GM12875 (cell line): ENCODE results near the gene CTSV.
"Not testable (repeated sequence)": the region's sequence is repeated elsewhere in the genome, so short reads cannot be mapped to it uniquely, and the experiment has no call there.

Experiments
- H3K4me3 ChIP-seq: one replicate; pipeline ENCODE4 v1.5.1; 2011; ENCODE audit warnings: low read depth, low read length, control low read depth
- CTCF ChIP-seq: IDR thresholded peaks from 2 replicates; pipeline ENCODE4 v1.5.1; 2011; ENCODE audit warnings: low read depth, mild to moderate bottlenecking, control low read depth, inconsistent platforms, low read length, moderate library complexity, borderline replicate concordance; ENCODE audit not compliant: insufficient read depth

Gene CTSV

DNA sequence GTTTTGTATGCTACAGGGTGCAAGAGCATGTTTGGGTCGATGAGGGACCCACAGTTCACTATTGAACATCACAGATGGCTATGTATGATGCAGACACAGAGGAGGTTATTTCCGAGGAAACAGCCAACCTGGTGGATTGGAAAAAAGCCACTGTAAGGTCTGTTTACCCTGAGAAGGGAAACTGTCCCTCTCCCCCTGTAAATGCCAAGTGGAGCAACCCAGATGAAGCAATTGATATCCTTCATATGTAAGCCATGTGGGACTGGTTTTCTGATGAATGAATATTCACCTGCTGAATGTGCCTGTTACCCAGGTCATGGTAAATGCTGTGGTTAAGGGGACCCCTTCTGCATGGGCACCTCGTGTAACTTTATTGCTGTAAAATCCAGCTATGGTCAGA lies 14.8 kb upstream of the CTSV start:
- no peak for TF ChIP-seq CTCF
- no peak overlapping the region for H3K4me3 ChIP-seq

DNA sequence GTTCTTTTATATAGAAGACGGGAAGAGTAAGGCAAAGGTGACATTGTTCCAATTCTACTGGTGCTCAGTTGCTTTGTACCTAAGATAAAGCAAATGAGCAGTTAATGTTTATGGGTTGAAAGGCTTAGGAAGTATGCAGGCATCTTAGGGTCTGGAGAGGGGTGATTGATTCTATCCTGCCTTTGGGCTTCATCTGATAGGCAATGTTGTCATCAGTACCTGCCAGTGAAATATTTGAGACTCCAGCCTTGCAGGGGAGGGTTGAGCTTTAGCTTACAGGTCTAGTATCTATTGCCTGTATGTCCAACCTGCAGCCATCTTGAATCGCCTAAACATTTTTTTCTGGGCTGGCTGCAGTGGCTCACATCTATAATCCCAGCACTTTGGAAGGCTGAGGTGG lies 13.8 kb upstream of the CTSV start:
- no peak overlapping the region for H3K4me3 ChIP-seq
- TF ChIP-seq CTCF, result no peak

- TF ChIP-seq CTCF, result no peak
- H3K4me3 ChIP-seq, result no peak overlapping the region
These were observed 7.3 kb upstream of the CTSV start for GRCh38 chr9:97046228-97046627.

GRCh38 chr9:97045300-97045699 lies 6.4 kb upstream of the CTSV start:
- no peak overlapping the region for H3K4me3 ChIP-seq
- TF ChIP-seq CTCF, result no peak

GRCh38 chr9:97041898-97042297 lies 3.0 kb upstream of the CTSV start:
- H3K4me3 ChIP-seq, result no peak overlapping the region
- no peak for TF ChIP-seq CTCF

GRCh38 chr9:97039514-97039860 lies 545 bp upstream of the CTSV start:
- TF ChIP-seq CTCF, result no peak
- H3K4me3 ChIP-seq, result no peak overlapping the region

- H3K4me3 ChIP-seq, result not testable (repeated sequence)
These were observed 15.4 kb downstream of the CTSV start for GRCh38 chr9:97023505-97023904.

- peak overlapping the region; percentile 68 for H3K4me3 ChIP-seq
These were observed 25.5 kb downstream of the CTSV start for GRCh38 chr9:97013151-97014132.

- peak overlapping the region; percentile 68 for H3K4me3 ChIP-seq
These were observed 26.3 kb downstream of the CTSV start for GRCh38 chr9:97012617-97013016.

- not testable (repeated sequence) for H3K4me3 ChIP-seq
These were observed 36.7 kb downstream of the CTSV start for GRCh38 chr9:97002195-97002594.

DNA sequence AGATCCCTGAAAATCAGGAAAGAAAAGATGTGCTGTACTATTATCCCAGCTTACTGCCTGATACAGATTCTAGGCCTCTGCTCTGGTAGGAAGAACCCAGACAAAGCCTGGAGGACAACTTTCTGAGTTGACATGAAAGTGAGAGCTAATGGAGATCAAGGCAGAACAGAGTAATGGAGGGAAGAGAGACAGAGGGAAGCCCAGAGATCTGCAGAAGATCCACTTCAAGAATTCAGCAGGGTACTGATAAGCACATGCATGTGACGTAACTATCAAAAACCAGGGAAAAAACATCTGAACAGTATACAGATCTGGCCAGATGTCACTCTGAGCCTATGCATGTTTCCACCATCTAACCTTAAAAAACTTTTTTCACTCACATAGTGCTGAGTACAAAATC lies 37.6 kb downstream of the CTSV start:
- not testable (repeated sequence) for H3K4me3 ChIP-seq

DNA sequence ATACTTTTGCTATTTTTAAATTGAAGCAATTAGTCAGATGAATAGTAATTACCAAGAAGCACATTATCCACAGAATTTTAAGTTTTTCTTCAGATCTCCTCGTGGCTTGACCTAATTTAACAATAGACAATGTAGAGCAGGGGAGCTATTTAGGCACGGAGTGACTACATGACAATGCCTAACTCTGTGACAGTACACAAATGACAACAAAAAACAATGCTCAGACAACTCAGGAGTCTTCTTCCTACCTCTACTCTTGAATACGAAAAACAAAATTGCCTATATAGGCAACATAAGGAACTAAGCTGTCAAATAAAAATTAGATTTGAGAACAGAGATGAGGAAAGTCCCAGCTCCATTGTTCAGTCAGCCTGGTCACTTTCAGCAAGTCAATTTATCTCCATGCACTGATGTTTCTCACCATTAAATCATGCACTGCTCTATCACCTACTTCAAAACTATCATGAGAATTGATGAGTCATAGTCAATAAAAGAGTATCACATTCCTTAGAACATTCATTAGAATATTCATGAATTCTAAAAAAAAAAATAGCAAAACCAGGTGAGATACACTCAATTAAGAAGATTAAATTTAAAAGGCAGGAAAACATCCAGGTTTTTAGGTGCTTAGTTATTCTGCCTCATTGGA lies 38.7 kb downstream of the CTSV start:
- not testable (repeated sequence) for H3K4me3 ChIP-seq
